ENCODE data around the gene CFH.
"Not testable (repeated sequence)": the region's sequence is repeated elsewhere in the genome, so short reads cannot be mapped to it uniquely, and the experiment has no call there.

Gene CFH

DNA sequence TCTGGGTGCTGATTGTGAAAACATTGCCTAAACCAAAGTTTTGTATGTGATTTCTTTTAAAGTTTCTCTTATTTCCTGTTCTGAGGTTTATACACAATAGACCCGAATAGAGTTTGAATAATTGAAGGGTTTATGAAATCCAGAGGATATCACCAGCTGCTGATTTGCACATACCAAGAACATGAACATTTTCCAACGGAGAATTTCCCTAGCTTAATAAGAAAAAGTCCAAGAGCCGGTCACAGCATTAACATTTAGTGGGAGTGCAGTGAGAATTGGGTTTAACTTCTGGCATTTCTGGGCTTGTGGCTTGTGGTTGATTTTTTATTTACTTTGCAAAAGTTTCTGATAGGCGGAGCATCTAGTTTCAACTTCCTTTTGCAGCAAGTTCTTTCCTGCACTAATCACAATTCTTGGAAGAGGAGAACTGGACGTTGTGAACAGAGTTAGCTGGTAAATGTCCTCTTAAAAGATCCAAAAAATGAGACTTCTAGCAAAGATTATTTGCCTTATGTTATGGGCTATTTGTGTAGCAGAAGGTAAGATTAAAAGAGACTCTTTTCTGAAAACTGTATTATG, at the start of gene CFH:
Gene CFH (plus strand): TSS at position 407 of the 579 bp plus-strand sequence. CDS start 75 bp downstream, at position 482.
- no peak for DNase-seq

DNA sequence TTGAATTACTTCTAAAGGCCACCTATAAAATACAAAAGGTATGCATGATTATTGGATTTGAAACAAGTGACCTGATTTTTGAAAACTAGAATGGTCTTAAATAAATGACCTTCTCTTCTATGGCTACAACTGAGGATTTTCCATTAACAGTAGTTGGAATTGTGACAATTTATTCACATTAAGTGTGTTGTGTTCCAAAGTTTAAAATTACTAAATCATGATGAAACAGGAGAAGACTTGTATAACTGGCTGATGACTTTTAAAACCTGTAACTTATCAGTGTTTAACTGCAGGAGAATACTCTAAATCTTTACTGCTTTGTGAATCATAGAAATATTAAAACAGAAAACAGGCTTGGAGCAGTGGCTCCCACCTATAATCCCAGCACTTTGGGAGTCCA, 48.2 kb upstream of the CFH start:
- no peak for DNase-seq

DNA sequence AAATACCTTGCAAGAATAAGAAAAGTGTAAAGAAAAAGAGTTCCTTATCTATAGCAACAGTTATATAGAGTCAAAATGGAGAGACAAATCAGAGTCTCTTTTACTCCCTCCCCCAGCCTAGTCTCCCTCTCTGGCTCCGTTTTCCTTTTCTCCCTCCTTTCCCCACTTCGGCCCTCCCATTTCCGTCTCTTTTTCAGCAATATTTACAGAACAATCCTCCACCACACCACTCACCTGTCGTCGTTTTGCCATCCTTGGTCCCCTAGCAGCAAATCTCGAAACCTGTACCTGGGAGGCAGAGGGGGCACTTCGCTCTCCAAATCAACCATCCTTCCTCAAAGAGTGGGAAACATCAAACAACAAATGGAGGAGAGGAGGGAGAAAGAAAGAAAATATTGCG, 43.9 kb upstream of the CFH start:
- no peak for DNase-seq

- DNase-seq = no peak
Measured at GRCh38 chr1:196608390-196609369, 43.2 kb upstream of the CFH start, which contains the start of gene KCNT2. TSS of gene KCNT2 (minus strand) at chr1:196608440. CDS start at chr1:196608309, 131 bp downstream.

GRCh38 chr1:196609370-196609737, 42.5 kb upstream of the CFH start:
- DNase-seq = no peak

DNA sequence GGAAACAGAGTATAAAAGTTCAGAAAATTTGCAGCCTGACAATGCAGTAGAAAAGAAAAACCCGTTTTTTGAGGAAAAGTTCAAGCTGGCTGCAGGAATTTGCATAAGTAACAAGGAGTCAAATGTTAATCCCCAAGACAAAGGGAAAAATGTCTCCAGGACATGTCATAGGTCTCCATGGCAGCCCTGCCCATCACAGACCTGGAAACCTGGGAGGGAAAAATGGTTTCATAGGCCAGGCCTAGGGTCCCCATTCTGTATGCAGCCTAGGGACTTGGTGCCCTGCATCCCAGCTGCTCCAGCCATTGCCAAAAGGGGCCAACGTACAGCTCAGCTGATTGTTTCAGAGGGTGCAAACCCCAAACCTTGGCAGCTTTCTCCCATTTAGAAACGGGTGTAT, 40.0 kb upstream of the CFH start:
- DNase-seq = no peak

DNA sequence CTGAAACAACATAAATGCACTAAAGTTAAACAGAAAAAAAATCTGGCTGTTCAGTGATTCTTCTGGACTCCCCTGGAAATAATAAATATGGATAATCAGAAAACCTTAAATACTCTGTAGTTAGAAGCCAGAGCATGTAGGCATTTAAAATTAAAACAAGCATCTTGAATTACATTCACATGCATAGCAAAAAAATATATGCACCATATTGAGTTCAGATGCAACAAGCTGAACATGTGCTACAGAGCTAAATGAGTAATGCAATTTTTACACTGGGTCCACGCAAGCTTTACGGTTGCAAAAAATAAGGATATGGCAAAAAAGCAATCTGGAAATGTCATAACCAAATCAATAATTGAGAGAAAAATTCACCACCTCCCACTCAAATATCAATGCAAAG, 32.1 kb upstream of the CFH start:
- no peak for DNase-seq

DNA sequence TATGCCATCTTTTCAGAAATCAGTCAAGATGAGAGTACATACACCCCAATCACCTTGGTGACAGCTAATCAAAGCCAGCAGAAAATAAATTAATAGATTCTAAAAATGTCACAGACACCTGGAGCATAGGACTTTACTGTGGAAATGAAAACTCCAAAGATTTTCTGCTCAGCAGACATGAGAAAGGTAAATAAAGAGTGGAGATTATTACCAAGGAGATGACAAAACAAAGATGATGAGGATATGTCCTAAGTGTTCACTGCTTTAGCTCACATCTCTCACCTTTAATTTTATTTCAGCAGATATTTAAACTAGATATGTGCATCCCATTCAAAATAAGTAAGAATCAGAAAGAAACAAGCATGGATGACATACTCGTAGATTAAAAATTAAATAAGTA, 28.8 kb upstream of the CFH start:
- DNase-seq = no peak

- DNase-seq = no peak
Measured at GRCh38 chr1:196628838-196629237, 23.0 kb upstream of the CFH start.

- DNase-seq = no peak
Measured at GRCh38 chr1:196637606-196638005, 14.2 kb upstream of the CFH start.

DNA sequence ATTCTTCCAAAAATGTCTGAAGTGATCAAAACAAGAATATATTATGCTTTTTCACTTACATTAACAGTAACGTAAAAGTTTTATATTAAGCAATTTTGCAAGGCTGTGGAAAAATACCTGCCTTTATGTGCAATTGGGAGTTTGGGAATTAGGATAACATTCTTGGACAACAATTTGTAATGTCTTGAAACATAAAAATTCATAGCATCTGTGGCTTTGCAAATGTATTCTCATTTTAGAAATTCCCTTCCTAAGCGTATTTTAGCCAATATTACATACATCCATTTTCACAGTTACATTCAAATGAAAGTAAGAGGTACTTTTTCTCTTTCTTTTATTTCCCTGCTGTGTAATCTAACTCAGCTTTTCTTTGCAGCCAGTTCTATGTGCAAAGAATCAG, 13.4 kb upstream of the CFH start:
- DNase-seq = no peak

- not testable (repeated sequence) for DNase-seq
Measured at GRCh38 chr1:196639291-196639690, 12.6 kb upstream of the CFH start.

DNA sequence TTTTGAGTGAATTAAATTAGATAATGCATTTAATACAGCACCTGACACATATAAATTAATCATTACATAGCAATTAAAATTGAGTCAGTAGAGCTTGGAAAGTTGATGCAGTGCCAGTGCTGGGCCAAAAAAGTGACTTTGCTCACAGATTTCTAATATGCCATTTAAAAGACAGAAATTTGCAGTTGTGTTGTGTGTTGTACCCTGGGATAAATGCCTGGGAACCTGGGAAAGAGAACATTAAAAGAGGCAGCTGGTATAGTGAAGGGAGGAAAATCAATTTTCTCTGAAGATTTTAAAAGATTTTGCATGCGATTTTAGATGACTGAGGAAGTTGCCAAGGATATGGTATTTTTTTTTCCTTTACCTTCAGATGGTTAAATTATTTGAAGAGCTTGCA, 10.9 kb upstream of the CFH start:
- no peak for DNase-seq

DNA sequence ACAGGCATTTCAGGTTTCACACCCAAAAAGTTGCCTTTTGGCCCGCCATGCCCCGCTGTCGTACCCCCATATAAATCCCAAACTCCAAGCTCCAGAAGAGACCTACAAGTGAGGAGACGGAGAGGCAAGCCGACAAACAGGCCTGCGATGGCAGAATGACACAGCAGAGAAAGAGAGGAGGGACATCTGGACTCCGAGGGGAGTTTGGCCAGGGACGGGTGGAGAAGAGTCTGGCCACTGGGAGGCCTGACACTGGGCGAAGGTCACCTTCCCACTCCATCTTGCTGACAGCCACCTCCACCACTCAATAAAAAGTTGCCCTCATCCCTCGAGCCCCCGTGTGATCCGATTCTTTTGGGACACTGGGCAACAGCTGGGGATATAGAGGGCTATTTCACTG, 1.9 kb upstream of the CFH start:
- no peak for DNase-seq

- DNase-seq = no peak
Measured at GRCh38 chr1:196650403-196650802, 1.4 kb upstream of the CFH start.

GRCh38 chr1:196651079-196651478, 764 bp upstream of the CFH start:
- DNase-seq = no peak

- DNase-seq = no peak
Measured at GRCh38 chr1:196654271-196654670, 2.4 kb downstream of the CFH start.

GRCh38 chr1:196655071-196655470, 3.2 kb downstream of the CFH start:
- DNase-seq = no peak

DNA sequence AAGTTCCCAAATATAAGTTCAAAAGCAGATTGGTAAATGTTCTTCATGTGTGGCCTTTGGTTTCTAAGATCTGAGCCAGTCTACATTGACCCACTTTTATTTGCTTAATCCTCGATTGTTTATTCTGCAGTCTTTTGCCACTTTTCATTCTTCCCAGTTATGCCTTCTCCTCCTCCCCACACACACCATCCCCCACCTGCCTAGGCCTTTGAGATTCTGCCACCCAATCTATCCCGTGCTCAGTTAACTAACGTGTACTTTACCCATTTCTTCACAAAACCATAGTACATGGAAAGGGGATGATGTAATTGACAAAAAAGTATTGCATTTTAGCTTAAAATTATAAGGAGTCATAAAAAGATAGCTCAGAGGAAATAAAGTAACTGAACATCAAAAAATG, 3.7 kb downstream of the CFH start:
- DNase-seq = no peak

DNA sequence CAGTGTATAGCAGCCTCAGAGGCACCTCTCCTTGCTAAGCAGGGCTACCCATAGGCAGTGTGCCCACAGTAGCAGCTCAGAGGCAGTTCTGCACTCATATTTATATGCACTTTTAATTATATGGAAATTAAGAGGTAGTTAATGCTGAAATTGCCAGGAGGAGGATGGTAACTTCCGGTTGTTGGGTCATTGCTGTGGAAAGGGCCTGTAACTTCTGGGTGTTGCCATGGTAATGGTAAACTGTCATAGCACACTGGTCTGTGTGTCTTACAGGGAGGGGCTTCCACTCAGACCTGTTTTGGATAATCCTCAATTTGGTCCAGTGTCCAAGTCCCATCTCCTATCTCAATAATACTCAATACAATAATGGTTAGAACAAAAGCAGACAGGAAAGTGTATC, 7.6 kb downstream of the CFH start:
- no peak for DNase-seq

DNA sequence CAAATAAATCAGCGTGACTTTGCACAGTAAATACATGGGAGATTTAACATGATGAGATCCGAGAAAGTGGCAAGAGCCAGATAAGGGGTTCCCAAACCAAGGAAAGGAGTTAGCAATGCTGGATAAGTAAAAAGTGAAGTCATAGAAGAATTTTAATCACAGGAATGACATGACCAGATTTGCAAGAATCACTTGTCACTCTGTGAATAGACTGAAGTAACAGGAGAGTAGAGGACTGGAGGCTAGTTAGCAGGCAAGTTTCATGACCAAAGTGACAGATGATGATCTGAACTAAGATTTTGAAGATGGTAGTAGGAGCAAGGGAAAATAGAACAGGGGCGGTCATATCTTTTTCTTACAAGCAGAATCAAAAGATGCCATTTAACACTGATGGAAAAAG, 8.4 kb downstream of the CFH start:
- DNase-seq = no peak

DNA sequence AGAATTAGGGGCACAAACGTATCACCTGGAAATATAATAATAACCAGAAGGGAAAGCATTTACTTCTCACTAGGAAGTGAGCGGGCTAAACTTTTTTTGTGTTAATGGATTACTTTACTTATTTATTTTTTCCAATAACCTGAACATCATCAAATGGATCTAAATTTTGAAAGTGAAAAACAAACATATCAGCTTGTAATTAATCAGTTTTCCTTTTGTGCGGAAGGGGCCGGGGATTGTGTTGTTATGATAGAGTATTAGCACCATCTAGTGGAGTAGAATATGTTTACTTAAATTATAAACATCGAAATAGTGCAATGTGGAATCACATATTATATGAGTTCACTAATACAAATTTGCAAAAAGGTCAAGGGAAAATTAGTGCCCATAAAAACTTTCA, 9.0 kb downstream of the CFH start:
- DNase-seq = peak; percentile 3

DNA sequence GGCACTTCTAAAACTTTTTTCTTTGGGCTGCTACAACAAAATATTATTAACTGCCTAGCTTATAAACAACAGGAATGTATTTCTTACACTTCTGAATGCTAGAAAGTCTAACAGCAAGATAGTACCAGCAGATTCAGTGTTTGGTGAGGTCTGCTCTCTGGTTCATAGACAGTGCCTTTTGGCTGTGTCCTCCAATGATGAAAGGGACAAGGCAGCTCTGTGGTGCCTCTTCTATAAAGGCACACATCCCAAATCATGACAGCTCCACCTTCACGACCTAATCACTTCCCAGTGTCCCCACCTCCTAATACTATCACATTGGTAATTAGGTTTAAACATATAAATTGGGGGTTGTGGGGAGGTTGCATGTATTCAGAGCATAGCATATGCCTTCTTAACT, 9.5 kb downstream of the CFH start:
- DNase-seq = no peak

- DNase-seq = no peak
Measured at GRCh38 chr1:196667131-196667530, 15.3 kb downstream of the CFH start.

Measured in CD4-positive, alpha-beta T cell treated with Interleukin-17A for 4 hours (primary cell).